H4 (cell line): ENCODE data around the gene MDP1. TPM values are rescaled to one million over a fixed set of nuclear protein-coding genes. Genes with fewer than 3 reads are reported as not detected.
A peak's percentile ranks its signal among the peaks of the same experiment; 100 is the strongest.

Experiments
- DNase-seq: peaks from one replicate; pipeline ENCODE4 v3.0.0-alpha.2; 2015; ENCODE audit warnings: low spot score
- total RNA-seq: library from RNA; depleted of rRNA; stranded (reverse); fragments of >200 nt; shearing (Covaris generic); gene quantifications from 2 replicates; pipeline ENCODE4 v1.2.3, GENCODE V29; 2014

The MDP1 gene
- total RNA-seq, 1 experiment from 2014 or later: 36.7 TPM

- no peak for DNase-seq
These were observed 16.9 kb downstream of the MDP1 start for GRCh38 chr14:24198814-24199524.

- DNase-seq: no peak
These were observed 18.8 kb downstream of the MDP1 start for GRCh38 chr14:24197056-24197450.

DNA sequence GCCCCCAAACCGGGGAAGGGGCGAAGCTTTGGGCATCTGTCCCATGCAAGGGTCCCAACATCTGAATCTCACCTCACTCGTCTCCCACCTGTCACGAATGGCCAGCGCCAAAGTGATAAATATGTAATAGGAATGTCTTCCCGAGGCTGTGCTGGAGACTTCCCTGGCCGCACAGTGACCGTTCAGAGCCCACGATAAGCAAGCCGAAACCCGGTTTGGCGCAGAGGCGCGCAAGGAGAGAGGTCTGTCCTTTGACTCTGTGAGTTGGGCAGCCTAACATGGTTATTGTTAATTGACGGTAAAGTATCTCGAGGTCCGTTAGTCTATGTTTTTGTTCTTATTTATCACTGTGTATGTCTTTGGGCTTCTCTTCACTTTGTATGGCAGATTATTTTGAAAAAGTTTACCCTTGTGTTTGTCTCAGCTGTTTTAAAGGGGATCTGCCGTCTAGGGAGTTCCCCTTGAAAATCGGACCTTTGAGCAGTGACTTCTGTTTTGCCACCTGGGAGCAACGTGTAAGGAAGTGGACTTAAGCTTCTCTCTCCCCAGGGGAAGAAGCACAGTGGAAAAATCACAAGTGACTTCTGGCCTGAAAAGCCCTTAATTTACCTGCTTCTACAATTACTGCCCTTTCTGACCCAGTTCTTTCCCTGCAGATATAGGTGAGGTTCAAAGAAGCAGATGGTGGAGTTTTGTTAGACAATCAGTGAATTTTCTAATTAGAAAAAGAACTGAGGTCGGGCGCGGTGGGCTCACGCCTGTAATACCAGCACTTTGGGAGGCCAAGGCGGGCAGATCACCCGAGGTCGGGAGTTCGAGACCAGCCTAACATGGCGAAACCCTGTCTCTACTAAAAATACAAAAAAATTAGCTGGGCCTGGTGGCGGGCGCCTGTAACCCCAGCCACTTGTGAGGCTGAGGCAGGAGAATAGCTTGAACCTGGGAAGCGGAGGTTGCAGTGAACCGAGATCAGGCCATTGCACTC is 19.5 kb downstream of the MDP1 start:
- DNase-seq: no peak

DNA sequence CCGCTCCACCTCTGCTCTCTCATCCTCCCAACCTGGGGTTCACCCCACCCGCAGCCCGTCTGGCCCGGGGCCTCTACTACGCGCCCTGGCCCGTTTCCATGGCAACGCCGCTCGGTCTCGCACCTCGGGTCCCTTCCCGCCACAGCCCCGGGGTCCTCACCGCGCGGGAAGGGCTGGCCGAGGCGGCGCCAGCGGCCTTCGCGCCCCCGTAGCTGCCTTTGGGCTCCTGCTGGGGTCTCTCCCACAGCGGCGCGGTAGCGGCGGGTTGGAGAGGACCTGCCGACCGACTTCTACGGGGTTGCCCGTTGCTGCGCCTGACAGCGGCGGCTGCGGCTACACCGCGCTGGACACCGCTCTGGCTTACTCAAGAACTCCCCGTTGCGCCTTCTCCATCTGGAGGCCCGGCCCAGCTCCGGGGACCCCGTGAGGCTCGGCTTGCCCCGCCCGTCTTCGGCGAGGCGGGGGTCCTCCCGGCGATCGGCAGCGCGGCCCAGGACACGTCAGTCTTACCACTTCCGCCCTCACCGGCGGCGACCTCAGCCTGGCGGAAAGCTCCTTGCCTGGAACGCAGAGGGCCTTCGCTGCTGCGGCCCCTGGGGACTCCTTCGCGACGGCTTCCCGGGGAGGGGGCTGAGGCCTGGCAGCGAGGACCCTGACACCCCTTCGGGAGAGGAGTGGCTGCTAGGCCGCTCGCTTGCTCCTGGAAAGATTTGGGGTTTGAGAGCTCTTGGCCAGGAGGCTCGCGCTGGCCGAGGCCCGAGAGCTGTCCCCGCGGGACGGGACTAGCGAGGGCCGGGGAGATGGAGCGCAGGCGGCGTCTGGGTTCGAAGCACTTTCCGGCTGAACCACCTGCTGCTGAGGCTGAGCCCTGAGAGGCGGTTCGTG is 20.4 kb downstream of the MDP1 start, which contains the start of gene TM9SF1:
Gene TM9SF1, minus strand, starts transcription at position 256 of the 885 bp plus-strand sequence. CDS start 422 bp downstream, outside the sequence.
- peak; percentile 85 for DNase-seq

- no peak for DNase-seq
These were observed 21.0 kb downstream of the MDP1 start for GRCh38 chr14:24194873-24195185.

DNA sequence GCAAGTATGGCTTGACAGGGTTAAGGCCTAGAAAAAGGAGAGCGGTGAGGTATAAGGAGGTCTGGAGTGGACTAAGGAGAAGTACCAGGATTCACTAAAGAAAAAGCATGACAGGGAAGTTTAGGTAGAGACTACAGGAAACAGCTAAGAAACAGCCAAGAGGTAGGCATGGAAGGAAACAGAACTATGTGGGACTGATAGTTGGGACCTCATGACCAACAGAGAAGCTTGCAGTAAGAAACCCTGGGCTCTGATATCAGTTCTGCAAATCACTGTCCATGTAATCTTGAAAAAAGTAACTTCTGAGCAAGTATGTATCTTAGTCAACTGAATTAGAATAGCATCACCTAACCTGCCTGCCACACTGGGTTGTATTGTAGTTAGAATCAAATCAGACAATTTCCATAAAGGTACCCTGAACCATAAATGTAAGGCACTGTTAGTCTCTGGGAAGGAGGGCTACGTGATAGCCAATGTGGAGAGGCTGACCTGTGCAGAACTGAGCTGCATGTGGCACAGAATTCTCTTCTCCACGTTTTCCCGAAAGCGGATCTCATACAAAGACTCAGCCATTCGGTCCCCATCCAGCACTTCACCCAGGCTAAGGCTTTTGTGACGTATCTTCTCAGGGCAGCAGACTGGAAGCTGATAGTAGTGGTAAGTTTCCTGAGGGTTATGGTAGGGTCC is 21.5 kb downstream of the MDP1 start:
- DNase-seq: no peak

DNA sequence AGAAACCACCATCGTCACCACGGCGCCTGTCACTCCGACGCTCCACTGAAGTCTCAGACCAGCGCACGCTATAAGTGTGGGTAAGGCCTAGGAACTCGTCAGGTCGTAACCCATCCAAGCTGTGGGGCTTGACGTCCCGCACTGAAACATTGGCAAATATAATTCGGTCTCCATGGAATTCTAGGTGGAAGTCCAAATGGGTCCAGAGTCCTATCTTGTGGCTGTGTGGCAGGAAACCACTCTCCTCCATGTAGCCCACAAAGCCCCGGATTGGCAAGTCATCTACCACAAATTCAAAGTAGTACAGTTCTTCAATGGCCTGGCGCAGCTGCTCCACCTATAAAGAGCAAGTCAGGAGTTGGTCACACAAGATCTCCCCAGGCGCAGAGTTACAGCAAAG is 22.9 kb downstream of the MDP1 start:
- no peak for DNase-seq

DNA sequence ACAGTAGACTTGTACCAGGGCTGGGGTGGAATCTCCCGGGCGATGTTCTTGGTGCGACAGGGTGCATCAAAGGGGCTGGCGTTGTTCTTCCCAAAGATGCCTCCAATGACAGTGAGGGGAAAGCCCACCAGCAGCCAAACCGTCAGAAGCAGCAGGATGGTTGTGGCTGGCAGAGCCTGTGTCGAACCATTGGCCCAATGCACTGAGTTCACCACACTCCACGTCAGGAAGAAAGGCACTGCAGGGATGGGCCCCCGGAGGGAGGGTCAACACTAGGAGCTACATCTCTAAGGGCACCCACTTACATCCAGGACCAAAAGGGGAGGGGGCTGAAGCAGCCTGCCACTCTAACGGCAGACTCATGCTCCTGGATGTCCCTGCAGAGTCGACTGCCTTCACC is 25.4 kb downstream of the MDP1 start:
- DNase-seq: no peak

- no peak for DNase-seq
These were observed 26.4 kb downstream of the MDP1 start for GRCh38 chr14:24189460-24189859.

DNA sequence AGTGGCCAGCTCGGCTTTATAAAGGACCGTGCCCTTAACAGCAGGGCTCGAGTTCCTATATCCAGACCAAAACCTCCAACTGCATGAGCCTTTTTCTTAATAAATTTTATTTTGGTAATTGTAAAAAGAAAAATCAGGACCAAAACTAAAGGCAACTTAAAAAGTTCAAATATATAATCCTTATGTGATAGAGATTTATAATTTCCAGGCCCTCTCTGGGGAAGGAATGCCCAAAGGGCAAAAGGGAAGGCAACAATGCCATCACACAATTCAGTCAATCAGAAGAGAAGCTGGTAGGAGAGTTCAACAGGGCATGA is 26.8 kb downstream of the MDP1 start:
- DNase-seq: no peak

DNA sequence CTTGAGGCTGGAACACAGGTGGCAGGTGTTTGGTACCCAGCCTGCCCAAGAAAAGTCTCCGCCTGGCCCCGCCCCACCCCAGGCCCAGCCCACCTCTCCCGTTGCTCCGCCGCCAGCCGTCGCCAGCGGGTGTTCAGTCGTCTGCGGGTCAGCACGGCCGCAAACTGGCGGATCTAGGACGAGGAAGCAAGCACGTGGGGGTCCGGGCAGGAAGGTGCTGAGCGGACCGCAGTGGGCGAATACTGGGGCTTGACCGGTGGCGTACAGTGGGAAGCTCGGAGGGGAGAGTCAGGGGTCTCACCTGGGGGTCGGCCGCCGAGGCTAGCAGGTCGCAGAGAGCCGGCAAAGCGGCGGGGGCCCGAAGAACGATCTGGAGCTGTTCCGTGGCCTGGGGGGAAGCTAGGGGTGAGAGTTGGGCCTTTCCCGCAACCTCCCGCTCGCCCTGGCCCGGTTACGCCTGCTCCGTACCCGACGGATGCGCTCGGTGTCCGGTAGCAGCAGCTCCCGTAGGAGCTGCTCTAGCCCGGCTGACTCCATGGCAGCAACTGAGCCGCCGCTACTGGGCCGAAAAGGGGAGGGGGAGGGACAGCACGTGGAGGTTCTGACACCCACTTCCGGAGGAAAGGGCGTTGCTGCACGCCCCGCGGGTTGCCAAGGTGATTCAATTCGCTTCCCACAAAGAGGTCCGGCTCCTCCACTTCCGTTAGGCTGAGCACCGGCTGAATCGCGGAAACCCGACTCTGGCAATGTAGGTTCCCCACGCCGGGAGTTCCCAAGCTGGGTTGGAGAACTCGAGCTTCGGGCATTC is 27.4 kb downstream of the MDP1 start, which contains the start of gene IPO4:
Gene IPO4, minus strand, starts transcription at position 566 of the 808 bp plus-strand sequence. Its CDS starts 29 bp downstream, at position 537.
- DNase-seq: peak; percentile 96

DNA sequence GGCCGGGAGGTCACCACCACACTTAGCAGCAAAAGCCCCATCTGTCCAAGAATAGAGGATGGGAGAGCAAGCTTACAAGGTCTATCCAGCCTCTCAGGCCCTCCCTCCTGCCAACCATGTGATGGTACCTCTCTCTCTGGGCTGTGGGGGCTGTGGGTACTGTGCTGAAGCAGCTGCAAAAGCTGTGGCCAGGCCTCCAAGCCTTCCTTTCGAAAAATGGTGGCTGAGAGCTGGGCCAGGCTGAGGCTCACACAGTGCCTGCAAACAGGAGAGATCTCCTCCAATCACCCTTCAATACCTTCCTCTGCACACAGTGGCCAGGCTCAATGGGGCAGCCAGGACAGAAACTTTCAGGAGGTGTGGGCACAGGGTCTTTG is 28.3 kb downstream of the MDP1 start:
- no peak for DNase-seq

DNA sequence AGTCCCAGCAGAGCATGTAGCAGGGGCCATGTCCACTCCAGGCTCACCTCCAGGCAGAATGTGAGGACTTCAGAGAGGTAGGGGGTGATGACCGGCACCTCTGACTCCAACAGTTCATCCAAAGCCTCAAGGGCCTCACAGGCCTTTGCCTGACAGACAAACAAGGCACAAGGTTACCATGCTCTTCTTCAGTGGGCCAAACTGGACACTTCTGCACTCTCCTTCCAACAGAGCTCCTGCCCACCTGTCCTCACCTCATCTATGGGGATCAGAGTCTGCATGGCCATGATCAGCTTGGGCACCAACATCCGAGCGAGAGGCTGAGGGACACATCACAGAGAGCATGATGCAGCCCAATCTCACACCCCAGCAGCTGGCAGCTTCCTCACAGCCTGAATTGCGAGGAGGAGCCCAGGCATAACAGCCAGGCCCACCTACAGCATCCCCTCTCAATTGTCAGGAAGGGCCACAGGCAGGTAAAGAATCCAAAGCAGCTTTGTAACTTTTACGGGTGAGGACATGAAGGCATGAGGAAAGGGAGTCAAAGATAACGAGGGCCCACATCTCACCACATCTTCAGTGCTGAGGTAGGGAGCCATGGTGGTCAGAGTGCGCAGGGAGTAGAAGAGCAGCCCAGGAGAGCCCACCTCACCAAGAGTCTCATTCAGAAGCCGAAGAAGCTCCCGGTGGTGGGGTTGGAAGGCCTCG is 28.9 kb downstream of the MDP1 start:
- DNase-seq: no peak

DNA sequence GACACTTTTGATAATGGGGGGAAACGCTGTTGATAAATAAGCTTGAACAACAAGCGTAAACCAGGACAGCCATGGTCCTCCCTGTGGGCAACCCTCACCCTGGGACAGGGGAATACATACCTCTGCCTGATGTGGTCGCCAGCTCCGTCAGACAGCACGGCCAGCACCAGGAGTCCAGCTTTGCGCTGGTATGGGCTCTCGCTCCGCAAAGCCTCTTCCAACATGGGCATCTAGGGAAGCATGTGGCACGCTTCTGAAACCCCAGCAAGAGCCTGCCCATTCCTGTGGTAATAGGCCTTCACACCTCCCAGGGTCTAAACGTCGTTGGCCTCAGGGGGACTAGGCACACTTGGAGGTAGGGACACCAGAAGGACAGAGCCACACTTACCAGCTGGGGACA is 30.1 kb downstream of the MDP1 start:
- DNase-seq: no peak

- no peak for DNase-seq
These were observed 30.8 kb downstream of the MDP1 start for GRCh38 chr14:24185026-24185425.

DNA sequence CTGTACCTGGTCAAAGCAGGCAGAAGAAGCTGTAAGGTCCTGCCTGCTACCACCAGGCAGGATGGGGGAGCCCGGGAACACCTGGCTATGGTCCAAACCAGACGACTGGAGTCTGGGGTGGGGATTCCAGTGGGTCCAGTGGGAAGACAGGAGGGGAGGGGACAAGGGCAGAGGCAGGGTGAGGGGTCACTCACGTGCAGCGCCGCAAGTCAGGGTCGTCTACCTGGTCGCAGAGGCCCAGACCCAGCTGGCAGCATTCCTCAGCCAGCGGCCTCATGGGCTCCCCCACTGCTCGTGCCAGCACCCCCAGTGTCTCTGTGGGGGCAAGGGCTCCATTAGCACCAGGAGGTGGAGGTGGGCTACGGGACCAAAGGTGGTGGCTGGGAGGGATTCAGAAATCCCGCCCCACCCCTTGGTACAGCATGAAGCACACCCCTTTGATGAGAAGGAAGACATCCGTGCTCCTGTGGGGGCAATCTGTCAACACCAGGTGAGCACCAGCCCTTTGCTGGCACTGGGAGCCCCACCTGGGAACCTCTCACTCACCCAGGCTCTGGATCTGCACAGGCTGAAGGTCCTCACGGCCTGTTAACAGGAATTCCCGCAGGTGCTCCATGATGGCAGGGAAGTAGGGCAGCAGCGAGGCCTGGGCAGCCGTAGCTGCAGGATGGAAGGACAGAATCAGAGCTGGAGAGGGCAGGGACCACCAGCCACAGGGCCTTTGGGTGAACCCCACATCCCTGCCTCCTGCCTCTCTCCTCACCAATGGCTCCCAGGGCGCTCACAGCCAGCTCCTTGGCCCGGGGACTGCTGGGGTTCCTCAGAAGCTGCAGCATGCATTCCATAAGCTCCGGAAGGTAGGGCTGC is 31.5 kb downstream of the MDP1 start:
- DNase-seq: no peak

- no peak for DNase-seq
These were observed 32.8 kb downstream of the MDP1 start for GRCh38 chr14:24183014-24183481.

GRCh38 chr14:24182110-24182882 is 33.6 kb downstream of the MDP1 start:
- no peak for DNase-seq
